Heart right ventricle (tissue), 16 donors: ENCODE data around the gene PPP1R27. TPM values are rescaled to one million over a fixed set of nuclear protein-coding genes. Genes with fewer than 3 reads are reported as not detected.

Source experiments
- ATAC-seq, 8 donors: fragments of 200-7000 bp; cut with Tn5 transposase; one replicate each; pipeline ENCODE4 v1.9.1; 2020; ENCODE audit warnings: mild to moderate bottlenecking in 8 of 8, moderate library complexity in 8 of 8, moderate number of reproducible peaks in 1 of 8
- DNase-seq, 2 donors: peaks; one replicate each; pipeline ENCODE4 v3.0.0-alpha.2; 2020
- H3K27ac ChIP-seq, 10 donors: fragments of 200-600 bp; sonication (generic) in 2 of 10; one replicate each; pipeline versions ENCODE4 v1.5.0 to v1.8.0; 2020 to 2022; ENCODE audit warnings: mild to moderate bottlenecking in 3 of 10
- H3K27me3 ChIP-seq, 7 donors: fragments of 200-600 bp; one replicate each; pipeline ENCODE4 v1.8.0; 2021 to 2022; ENCODE audit warnings: mild to moderate bottlenecking in 2 of 7
- H3K36me3 ChIP-seq, 9 donors: fragments of 200-600 bp; sonication (generic) in 1 of 9; one replicate each; pipeline versions ENCODE4 v1.5.0 to v1.8.0; 2020 to 2022; ENCODE audit warnings: mild to moderate bottlenecking in 2 of 9
- H3K4me1 ChIP-seq, 9 donors: fragments of 200-600 bp; sonication (generic) in 1 of 9; one replicate each; pipeline versions ENCODE4 v1.5.0 to v1.8.0; 2020 to 2022; ENCODE audit warnings: mild to moderate bottlenecking in 4 of 9
- H3K4me3 ChIP-seq, 10 donors: fragments of 200-600 bp; sonication (generic) in 2 of 10; one replicate each; pipeline versions ENCODE4 v1.5.0 to v1.8.0; 2020 to 2022; ENCODE audit warnings: mild to moderate bottlenecking in 7 of 10, moderate library complexity in 2 of 10
- H3K9me3 ChIP-seq, 11 donors: fragments of 200-600 bp in 10 of 11; sonication (generic) in 2 of 11; one replicate each; pipeline versions ENCODE4 v1.5.0 to v1.8.0; 2013 to 2022; ENCODE audit warnings: mild to moderate bottlenecking in 2 of 11, control low read depth in 1 of 11, moderate library complexity in 1 of 11
- CTCF ChIP-seq, 9 donors: fragments of 200-600 bp; sonication (generic) in 2 of 9; IDR thresholded peaks; one replicate each; pipeline versions ENCODE4 v1.5.0 to v1.8.0; 2021 to 2022; ENCODE audit warnings: antibody characterized with exemption in 9 of 9, mild to moderate bottlenecking in 5 of 9, moderate library complexity in 1 of 9
- WGBS, 2 donors: extraction: QIAGEN DNeasy Blood & Tissue Kit; methylation state at CpG; one replicate each; pipeline ENCODE4 v1.1.7; 2013; ENCODE audit warnings: inconsistent platforms in 1 of 2; 5-methylcytosine and 5-hydroxymethylcytosine counted together
- intact Hi-C, 10 donors: fragments of 100-400 bp; cut with DNase I; formaldehyde crosslinking; loops; one replicate each; pipeline versions ENCODE4 v1.11.1 to v1.14.2; 2022
- polyA plus RNA-seq, 2 donors: library from polyadenylated mRNA; stranded (reverse); fragments of 200-250 nt; gene quantifications; one replicate each; pipeline ENCODE4 v1.2.3, GENCODE V29; 2013
- total RNA-seq, 10 donors: library from RNA; stranded (reverse); fragmentation: NEBNext Ultra II Directional in 3 of 10; extraction: Animal tissue kit (Norgen Biotek cat#: 25700) in 3 of 10; gene quantifications; one replicate each; pipeline versions ENCODE4 v1.2.1 to v1.2.4, GENCODE V29; 2021 to 2023
- donor health status: Arrhythmogenic right ventricular cardiomyopathy.
- donor health status: ischemic (EF 13 %, LVEDD 7.1; RV severe dilation, severe dysfunction).
- donor health status: healthy with polysubstance abuse.
- donor health status: DM: no; HTN: yes; CAD: no.
- donor health status: DM: no; HTN: no; CAD: no.
- donor health status: ischemic (EF 25% LVEDD 6.9; RV normal size, moderate dysfunction).
- donor health status: ischemic (EF 25% LVEDD 5.7; RV mildly dilated, moderate dysfunction).
- donor health status: healthy.
- donor health status: DM: yes; HTN: yes; CAD: no.
- donor health status: Ischemic cardiomyopathy.
- donor health status: ischemic (EF 35%, LVEDD 5.7; RV mildly dilated, moderate dysfunction).
- donor health status: nonischemic (EF 11% LVEDD 7.7; RV severe dilation, severe dysfunction).
- donor health status: DM: yes; HTN: yes; CAD: no.
- donor health status: PGD.
- donor health status: ischemic (EF 29% LVEDD 5.4; RV normal size, mild dysfunction).
- donor health status: nonischemic (EF 23%, LVEDD 6.1; RV moderate dilation, normal function).

PPP1R27 gene
- total and polyA plus RNA-seq, 12 donors, result 0.14 to 0.31 TPM; not detected in 10

GRCh38 chr17:81849457-81849856 is 14.6 kb upstream of the PPP1R27 start:
- intact Hi-C loops, result no loop called here
- no peak for TF ChIP-seq CTCF (IDR thresholded peaks at IDR 0.05)
- 94 to 95% methylated on average over 12 of the region's 12 CpGs for WGBS, 2 donors

GRCh38 chr17:81846743-81847689 is 12.2 kb upstream of the PPP1R27 start:
- WGBS, 2 donors, result 80 to 85% methylated on average over 24 of the region's 24 CpGs
- intact Hi-C loops, result no loop called here
- DNase-seq, result no peak
- TF ChIP-seq CTCF (IDR thresholded peaks at IDR 0.05), result no peak
- Histone ChIP-seq H3K27ac (no peak overlapping the region), H3K27me3 (no peaks in the 10 kb centered on the region), H3K36me3 (peaks cover 22 to 99% (median 65%) of the 10 kb centered on the region in 9 donors), H3K4me3 (no peak overlapping the region), H3K9me3 (no peaks in the 10 kb centered on the region), H3K4me1 (no peaks in the 10 kb centered on the region)
- ATAC-seq, result no peak

More at GRCh38 chr17:81849457-81849856, 14.6 kb upstream of the PPP1R27 start:
- H3K27me3 ChIP-seq, result no peaks in the 10 kb centered on the region
- no peak overlapping the region for H3K4me3 ChIP-seq
- no peak overlapping the region for H3K27ac ChIP-seq
- peaks cover 0 to 2% (median 0%) of the 10 kb centered on the region in 9 donors for H3K4me1 ChIP-seq
- H3K9me3 ChIP-seq, result no peaks in the 10 kb centered on the region
- H3K36me3 ChIP-seq, result peaks cover 17 to 100% (median 72%) of the 10 kb centered on the region in 9 donors
- DNase-seq, result no peak
- ATAC-seq, result no peak

GRCh38 chr17:81845881-81846742 is 11.3 kb upstream of the PPP1R27 start:
- TF ChIP-seq CTCF (IDR thresholded peaks at IDR 0.05), result no peak
- intact Hi-C loops, result no loop called here
- Histone ChIP-seq H3K27me3 (no peaks in the 10 kb centered on the region), H3K9me3 (no peaks in the 10 kb centered on the region), H3K27ac (no peak overlapping the region), H3K36me3 (peaks cover 21 to 90% (median 61%) of the 10 kb centered on the region in 9 donors), H3K4me1 (peaks cover 0 to 7% (median 5%) of the 10 kb centered on the region in 9 donors), H3K4me3 (no peak overlapping the region)
- 94 to 95% methylated on average over 38 of the region's 38 CpGs for WGBS, 2 donors
- no peak for DNase-seq
- peak in 1 of 8 donors; percentile 29 for ATAC-seq

- Histone ChIP-seq H3K4me1 (peaks cover 0 to 14% (median 9%) of the 10 kb centered on the region in 9 donors), H3K36me3 (peaks cover 21 to 83% (median 57%) of the 10 kb centered on the region in 9 donors), H3K27me3 (no peaks in the 10 kb centered on the region), H3K4me3 (no peak overlapping the region), H3K27ac (no peak overlapping the region), H3K9me3 (no peaks in the 10 kb centered on the region)
- TF ChIP-seq CTCF (IDR thresholded peaks at IDR 0.05), result no peak
- DNase-seq (no peak), ATAC-seq (no peak)
- intact Hi-C loops, result no loop called here
- WGBS, 2 donors, result 86 to 92% methylated on average over 13 of the region's 13 CpGs
These were observed 10.5 kb upstream of the PPP1R27 start for GRCh38 chr17:81845361-81845760.
